HepG2 (cell line): Measurements from ENCODE around the gene CENPB. TPM values are rescaled to one million over a fixed set of nuclear protein-coding genes. Genes with fewer than 3 reads are reported as not detected.

ENCODE experiments used
- AHR ChIP-seq: IDR thresholded peaks from 2 replicates; pipeline ENCODE4 v1.6.1; 2018; ENCODE audit warnings: missing genetic modification reagents, missing compliant biosample characterization
- ARID4A ChIP-seq: sonication (generic); formaldehyde crosslinking; IDR thresholded peaks from 2 replicates; pipeline ENCODE4 v1.5.0; 2020; ENCODE audit warnings: mild to moderate bottlenecking, missing genetic modification reagents, borderline replicate concordance
- CC2D1A ChIP-seq: sonication (generic); formaldehyde crosslinking; IDR thresholded peaks from 2 replicates; pipeline ENCODE4 v1.8.1; 2023; ENCODE audit warnings: mild to moderate bottlenecking, missing genetic modification reagents
- FOXK2 ChIP-seq: fragments of 450-650 bp; IDR thresholded peaks from 2 replicates; pipeline ENCODE4 v1.6.1; 2016
- HNF4G ChIP-seq, 2 experiments: sonication (generic) in 1 of 2; formaldehyde crosslinking in 1 of 2; IDR thresholded peaks; 2 replicates each; pipeline versions ENCODE4 v1.4.0 to v1.6.1; 2011 to 2020; ENCODE audit warnings: borderline replicate concordance in 2 of 2, low read depth in 2 of 2, mild to moderate bottlenecking in 2 of 2, low read length in 1 of 2, missing genetic modification reagents in 1 of 2, moderate library complexity in 1 of 2
- IRX3 ChIP-seq: sonication (generic); formaldehyde crosslinking; IDR thresholded peaks from 2 replicates; pipeline ENCODE4 v1.8.1; 2023; ENCODE audit warnings: mild to moderate bottlenecking, low read depth, missing genetic modification reagents, borderline replicate concordance
- MLX ChIP-seq: IDR thresholded peaks from 2 replicates; pipeline ENCODE4 v1.6.1; 2016
- NFKB2 ChIP-seq: sonication (generic); formaldehyde crosslinking; IDR thresholded peaks from 2 replicates; pipeline ENCODE4 v1.4.0; 2020; ENCODE audit warnings: missing genetic modification reagents, borderline replicate concordance
- PHF21A ChIP-seq: sonication (generic); formaldehyde crosslinking; IDR thresholded peaks from 2 replicates; pipeline ENCODE4 v1.5.0; 2020; ENCODE audit warnings: mild to moderate bottlenecking, missing genetic modification reagents
- RELA ChIP-seq: sonication (generic); formaldehyde crosslinking; IDR thresholded peaks from 2 replicates; pipeline ENCODE4 v1.4.0; 2020; ENCODE audit warnings: missing genetic modification reagents
- REST ChIP-seq, 2 experiments: IDR thresholded peaks; 2 replicates each; pipeline ENCODE4 v1.6.1; 2011 to 2012; ENCODE audit warnings: low read length in 2 of 2, borderline replicate concordance in 1 of 2, low read depth in 1 of 2, mild to moderate bottlenecking in 1 of 2, moderate library complexity in 1 of 2
- RFX1 ChIP-seq: fragments of 450-650 bp; IDR thresholded peaks from 2 replicates; pipeline ENCODE4 v1.6.1; 2017
- RNF2 ChIP-seq: fragments of 450-650 bp; conservative IDR thresholded peaks from 2 replicates; pipeline ENCODE4 v1.6.1; 2016; ENCODE audit warnings: low read depth
- SETDB1 ChIP-seq: sonication (generic); formaldehyde crosslinking; IDR thresholded peaks from 2 replicates; pipeline ENCODE4 v1.5.1; 2020; ENCODE audit warnings: missing genetic modification reagents, mild to moderate bottlenecking, borderline replicate concordance
- ZFP62 ChIP-seq: sonication (generic); formaldehyde crosslinking; IDR thresholded peaks from 2 replicates; pipeline ENCODE4 v1.4.0; 2020; ENCODE audit warnings: missing genetic modification reagents
- ZNF234 ChIP-seq: sonication (generic); formaldehyde crosslinking; conservative IDR thresholded peaks from 2 replicates; pipeline ENCODE4 v1.5.1; 2020; ENCODE audit warnings: mild to moderate bottlenecking, missing genetic modification reagents
- ZNF24 ChIP-seq: fragments of 450-650 bp; IDR thresholded peaks from 2 replicates; pipeline ENCODE4 v1.6.1; 2017; ENCODE audit warnings: antibody characterized with exemption, mild to moderate bottlenecking
- ZNF30 ChIP-seq: sonication (generic); formaldehyde crosslinking; IDR thresholded peaks from 2 replicates; pipeline ENCODE4 v1.5.0; 2020; ENCODE audit warnings: mild to moderate bottlenecking, missing genetic modification reagents
- ZNF331 ChIP-seq: sonication (generic); formaldehyde crosslinking; IDR thresholded peaks from 2 replicates; pipeline ENCODE4 v1.4.0; 2020; ENCODE audit warnings: missing genetic modification reagents
- ZNF335 ChIP-seq: sonication (generic); formaldehyde crosslinking; IDR thresholded peaks from 2 replicates; pipeline ENCODE4 v1.4.0; 2020; ENCODE audit warnings: missing genetic modification reagents
- ZNF530 ChIP-seq: sonication (generic); formaldehyde crosslinking; IDR thresholded peaks from 2 replicates; pipeline ENCODE4 v1.5.0; 2020; ENCODE audit warnings: low read depth, mild to moderate bottlenecking, missing genetic modification reagents
- ZNF839 ChIP-seq: sonication (generic); formaldehyde crosslinking; IDR thresholded peaks from 2 replicates; pipeline ENCODE4 v1.4.0; 2020; ENCODE audit warnings: missing genetic modification reagents, mild to moderate bottlenecking, borderline replicate concordance
- ZNF878 ChIP-seq: sonication (generic); formaldehyde crosslinking; IDR thresholded peaks from 2 replicates; pipeline ENCODE4 v1.8.1; 2023; ENCODE audit warnings: mild to moderate bottlenecking, missing genetic modification reagents, moderate library complexity
- polyA plus RNA-seq, 8 experiments: library from polyadenylated mRNA; depleted of rRNA in 3 of 8; stranded (reverse) in 7 of 8; unstranded in 1 of 8; fragments of >200 nt; fragmentation: Illumina TruSeq in 4 of 8; extraction: Trizol in 4 of 8; gene quantifications; 2 replicates each; pipeline versions ENCODE4 v1.2.1 to v1.2.3, GENCODE V29; 2011 to 2016; ENCODE audit warnings: low read depth in 4 of 8, missing spikeins in 1 of 8, mixed read lengths in 1 of 8; ENCODE audit not compliant: insufficient read depth in 1 of 8
- total RNA-seq, 5 experiments: library from RNA; depleted of rRNA; stranded (reverse); fragments of >200 nt; fragmentation: Illumina TruSeq; extraction: Trizol; gene quantifications; 2 replicates each; pipeline ENCODE4 v1.2.3, GENCODE V29; 2016; ENCODE audit warnings: low read depth in 1 of 5

Gene CENPB
- total and polyA plus RNA-seq, 2 of the 13 experiments (the other 11 are each of a cell fraction or from before 2014, with no cell fraction given): 10.4 to 54.5 TPM

- no peak for TF ChIP-seq ZNF24
- no peak for TF ChIP-seq ZNF335
- no peak for TF ChIP-seq ZNF234 (CRISPR knock-in tag)
- no peak for TF ChIP-seq ZNF878 (CRISPR knock-in tag)
- no peak for TF ChIP-seq ZNF530 (CRISPR knock-in tag)
- TF ChIP-seq IRX3 (CRISPR knock-in tag): no peak
- TF ChIP-seq PHF21A: no peak
- TF ChIP-seq HNF4G (IDR thresholded peaks at IDR 0.05; ENCODE audit: borderline replicate concordance, low read depth, low read length): no peak
- 0 out of 2 replicates have a peak, but pooled peaks have one; percentile 30 for TF ChIP-seq HNF4G (CRISPR knock-in tag; IDR thresholded peaks at IDR 0.05; ENCODE audit: borderline replicate concordance, low read depth)
- no peak for TF ChIP-seq REST (IDR thresholded peaks at IDR 0.05; ENCODE audit: borderline replicate concordance in 1 of 2, low read depth in 1 of 2, low read length in 2 of 2)
- TF ChIP-seq AHR (CRISPR knock-in tag): no peak
- peak; percentile 97 for TF ChIP-seq ARID4A
- peak; percentile 90 for TF ChIP-seq RFX1
- peak; percentile 84 for TF ChIP-seq ZNF331
- TF ChIP-seq SETDB1 (CRISPR knock-in tag): no peak
- peak; percentile 63; the same call in 1 of the 2 replicates for TF ChIP-seq NFKB2
- peak; percentile 26; the same call in 1 of the 2 replicates for TF ChIP-seq ZNF839
- 0 out of 2 replicates have a peak, but pooled peaks have one; percentile 59 for TF ChIP-seq ZFP62 (CRISPR knock-in tag)
- TF ChIP-seq FOXK2: no peak
- TF ChIP-seq CC2D1A: no peak
- TF ChIP-seq MLX (CRISPR knock-in tag): no peak
- no peak for TF ChIP-seq ZNF30 (CRISPR knock-in tag)
- no peak for TF ChIP-seq RNF2
- no peak for TF ChIP-seq RELA (CRISPR knock-in tag)
These were observed 5.2 kb downstream of the CENPB start, which contains the start of gene SPEF1 (continued) for GRCh38 chr20:3781153-3781910.
